Embryonic facial prominence (tissue), 1 donor: ENCODE measurements around the gene IMPA2.
"Not testable (repeated sequence)": the region's sequence is repeated elsewhere in the genome, so short reads cannot be mapped to it uniquely, and the experiment has no call there.

Experiments
- DNase-seq: peaks from one replicate; pipeline ENCODE4 v3.0.0-alpha.2; 2016; ENCODE audit errors: extremely low spot score

Gene IMPA2

DNA sequence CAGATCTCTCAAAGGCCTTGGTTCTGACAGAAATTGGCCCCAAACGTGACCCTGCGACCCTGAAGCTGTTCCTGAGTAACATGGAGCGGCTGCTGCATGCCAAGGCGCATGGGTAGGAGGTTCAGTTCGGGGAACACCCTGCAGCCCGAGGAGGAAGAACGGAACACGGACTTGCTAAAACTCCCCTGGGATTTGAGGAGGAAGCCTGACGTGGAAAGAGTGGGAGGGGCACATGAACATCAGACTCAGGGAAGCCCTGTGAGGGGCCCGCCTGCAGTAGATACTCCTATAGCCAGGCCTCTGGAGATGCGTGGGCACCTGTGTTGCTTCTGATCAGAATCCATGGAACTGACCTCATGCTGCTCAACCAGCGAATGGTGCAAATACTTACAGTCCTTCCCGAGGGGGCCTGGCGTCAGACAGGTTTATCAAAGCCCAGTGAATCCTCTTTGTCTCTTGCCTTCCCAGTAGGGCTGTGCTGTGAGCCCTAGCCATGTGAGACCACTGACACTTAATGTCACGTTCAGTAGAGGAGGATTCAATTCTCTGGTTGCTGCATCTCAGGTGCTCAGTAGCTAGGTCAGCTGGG is 46.8 kb downstream of the IMPA2 start:
- DNase-seq: no peak

DNA sequence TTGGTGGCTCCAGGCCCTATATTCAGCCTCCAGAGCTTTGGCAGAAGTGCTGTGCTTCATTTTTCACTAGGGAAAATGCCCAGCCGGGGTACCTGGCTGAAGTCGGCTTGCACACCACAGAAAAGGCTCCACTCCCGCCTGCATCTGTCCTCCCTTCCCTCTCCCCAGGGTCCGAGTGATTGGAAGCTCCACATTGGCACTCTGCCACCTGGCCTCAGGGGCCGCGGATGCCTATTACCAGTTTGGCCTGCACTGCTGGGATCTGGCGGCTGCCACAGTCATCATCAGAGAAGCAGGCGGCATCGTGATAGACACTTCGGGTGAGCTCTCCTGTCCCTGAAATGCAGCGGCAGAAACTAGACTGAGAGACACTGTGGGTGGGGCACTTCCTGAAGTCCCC is 47.4 kb downstream of the IMPA2 start:
- no peak for DNase-seq

DNA sequence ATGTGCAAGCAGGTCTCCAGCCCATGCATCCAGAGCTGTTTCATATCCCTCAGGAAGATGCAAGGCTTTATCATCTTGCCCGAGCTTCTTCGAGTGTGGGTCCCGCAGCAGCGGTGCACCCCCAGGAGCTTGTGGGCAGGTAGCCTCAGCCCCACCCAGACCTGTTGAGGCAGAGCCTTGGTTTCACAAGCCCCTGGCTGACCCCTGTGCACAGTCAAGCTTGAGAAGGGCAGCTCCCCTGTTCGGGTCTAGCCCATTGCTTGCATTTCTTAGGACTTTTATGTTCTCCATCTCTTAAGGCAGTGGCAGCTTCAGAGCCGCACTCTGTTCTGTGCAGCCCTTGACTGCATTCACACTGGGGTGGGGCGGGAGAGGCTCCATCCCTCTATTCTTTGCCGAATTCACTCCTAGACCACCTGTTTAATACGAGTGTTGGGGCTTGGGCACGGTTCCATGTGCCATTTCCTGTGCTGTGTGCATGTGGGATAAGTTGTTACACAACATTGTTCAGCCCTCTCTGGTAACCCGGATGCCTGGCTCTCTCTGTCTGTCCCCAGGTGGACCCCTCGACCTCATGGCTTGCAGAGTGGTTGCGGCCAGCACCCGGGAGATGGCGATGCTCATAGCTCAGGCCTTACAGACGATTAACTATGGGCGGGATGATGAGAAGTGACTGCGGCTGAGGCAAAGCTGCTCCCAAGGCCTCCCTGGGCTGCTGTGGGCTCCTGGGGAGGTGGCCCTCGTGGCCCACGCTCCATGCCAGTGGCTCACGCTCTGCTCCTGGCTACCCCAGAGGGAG is 48.7 kb downstream of the IMPA2 start:
- DNase-seq: no peak

DNA sequence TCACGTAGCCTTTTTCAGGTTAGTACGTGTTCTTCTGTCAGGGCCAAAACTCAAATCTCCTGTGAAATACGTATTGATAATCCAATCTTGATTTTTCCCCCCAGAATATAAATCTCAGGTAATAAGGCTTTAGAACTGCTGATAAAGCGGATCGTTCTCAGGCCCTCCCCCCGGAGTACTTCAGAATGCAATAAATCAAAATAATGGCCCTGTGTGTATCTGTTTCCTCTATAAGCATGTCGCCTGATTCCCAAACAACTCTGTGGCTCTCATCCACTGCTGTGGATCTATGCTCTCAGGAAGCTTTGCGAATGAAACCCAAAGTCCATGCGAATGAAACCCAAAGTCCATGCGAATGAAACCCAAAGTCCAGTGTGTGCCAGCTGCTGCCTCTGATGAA is 49.4 kb downstream of the IMPA2 start:
- no peak for DNase-seq

DNA sequence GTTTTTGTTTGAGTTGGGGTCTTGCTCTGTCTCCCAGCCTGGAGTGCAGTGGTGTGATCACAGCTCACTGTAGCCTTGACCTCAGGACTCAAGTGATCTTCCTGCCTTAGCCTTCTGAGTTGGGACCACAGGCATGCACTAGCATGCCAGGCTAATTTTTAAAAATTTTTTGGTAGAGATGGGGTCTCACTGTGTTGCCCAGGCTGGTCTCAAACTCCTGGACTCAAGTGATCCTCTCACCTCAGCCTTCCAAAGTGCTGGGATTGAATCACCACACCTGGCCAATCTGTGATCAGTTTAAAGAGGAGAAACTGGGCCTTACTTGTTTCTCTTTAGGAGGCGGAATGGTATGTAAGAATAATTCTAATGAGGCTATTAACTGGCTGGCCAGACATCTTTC is 49.9 kb downstream of the IMPA2 start:
- no peak for DNase-seq

DNA sequence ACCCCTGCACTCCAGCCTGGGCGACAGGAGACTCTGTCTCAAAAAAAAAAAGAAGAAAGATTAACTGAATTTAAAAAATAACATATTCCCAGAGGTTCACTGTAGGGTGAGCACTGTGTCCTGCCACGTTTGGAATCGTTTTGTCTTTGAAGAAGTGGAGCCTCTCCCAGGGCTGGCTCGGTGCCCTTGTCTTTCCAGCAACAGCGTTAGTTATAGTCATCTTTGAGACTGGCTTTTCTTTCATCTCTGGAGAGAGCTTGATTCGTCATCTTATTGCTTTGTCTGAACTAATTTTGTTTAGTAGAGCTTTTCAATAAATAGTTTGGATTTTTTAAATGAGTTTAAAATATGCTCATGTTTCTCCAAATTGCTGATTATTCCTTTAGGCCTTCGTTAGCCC is 50.5 kb downstream of the IMPA2 start:
- peak; percentile 42 for DNase-seq

DNA sequence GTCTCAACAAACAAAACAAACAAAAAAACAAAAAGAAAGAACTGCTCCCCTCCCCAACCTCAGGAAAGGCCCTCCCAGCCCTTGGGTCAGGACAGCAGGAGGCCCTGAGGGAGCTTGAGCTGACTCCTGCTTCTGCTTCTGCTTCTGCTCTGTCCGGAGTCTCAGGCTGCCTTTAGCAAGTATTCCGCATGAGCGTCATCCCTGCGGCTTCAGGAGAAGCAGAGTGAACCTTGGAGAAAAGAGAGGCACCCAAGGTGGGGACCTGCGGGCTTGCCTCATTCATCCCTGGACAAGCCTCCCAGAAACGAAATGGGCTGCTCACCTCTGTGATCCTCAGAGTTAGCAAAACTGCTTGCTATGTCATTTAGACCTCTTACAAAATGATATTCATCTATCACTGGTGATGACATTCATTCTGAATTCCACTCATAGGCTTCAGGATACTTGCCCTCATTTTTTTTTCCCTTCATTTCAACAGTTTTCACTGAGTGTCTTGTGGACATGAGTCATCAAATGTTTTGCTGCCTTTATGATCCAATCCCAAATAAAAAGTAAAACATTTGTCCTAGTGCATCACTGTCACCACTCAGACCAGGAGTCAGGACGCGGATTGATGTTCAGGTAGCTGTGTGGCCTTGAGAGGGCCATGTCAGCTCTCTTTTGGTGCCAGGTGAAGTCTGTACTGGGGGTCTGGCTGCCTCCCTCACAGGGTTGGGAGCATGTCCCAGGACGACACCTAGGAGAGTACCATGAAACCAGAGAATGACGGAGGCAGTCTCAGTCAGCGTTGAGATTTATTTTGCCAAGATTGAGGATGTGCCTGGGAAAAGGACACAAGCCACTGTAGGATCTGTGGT is 51.7 kb downstream of the IMPA2 start:
- DNase-seq: no peak

DNA sequence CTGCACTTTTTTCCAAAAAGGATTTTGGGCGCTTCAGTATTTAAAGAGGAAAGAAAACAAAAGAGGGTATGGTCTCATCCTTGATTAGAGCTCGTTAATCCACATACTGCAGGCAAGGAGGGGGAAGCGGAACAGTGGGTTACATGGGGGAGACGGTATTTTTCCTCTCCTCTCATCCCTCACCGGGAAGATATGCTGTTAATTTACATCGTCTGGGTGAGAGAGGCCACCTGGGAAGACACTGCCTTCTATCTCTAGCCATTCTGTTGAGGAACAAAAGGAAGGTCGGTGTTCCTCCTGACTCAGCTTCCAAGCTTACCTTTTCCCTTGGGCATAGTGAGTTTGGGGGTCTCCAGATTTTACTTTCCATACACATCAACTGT is 52.3 kb downstream of the IMPA2 start:
- DNase-seq: no peak

DNA sequence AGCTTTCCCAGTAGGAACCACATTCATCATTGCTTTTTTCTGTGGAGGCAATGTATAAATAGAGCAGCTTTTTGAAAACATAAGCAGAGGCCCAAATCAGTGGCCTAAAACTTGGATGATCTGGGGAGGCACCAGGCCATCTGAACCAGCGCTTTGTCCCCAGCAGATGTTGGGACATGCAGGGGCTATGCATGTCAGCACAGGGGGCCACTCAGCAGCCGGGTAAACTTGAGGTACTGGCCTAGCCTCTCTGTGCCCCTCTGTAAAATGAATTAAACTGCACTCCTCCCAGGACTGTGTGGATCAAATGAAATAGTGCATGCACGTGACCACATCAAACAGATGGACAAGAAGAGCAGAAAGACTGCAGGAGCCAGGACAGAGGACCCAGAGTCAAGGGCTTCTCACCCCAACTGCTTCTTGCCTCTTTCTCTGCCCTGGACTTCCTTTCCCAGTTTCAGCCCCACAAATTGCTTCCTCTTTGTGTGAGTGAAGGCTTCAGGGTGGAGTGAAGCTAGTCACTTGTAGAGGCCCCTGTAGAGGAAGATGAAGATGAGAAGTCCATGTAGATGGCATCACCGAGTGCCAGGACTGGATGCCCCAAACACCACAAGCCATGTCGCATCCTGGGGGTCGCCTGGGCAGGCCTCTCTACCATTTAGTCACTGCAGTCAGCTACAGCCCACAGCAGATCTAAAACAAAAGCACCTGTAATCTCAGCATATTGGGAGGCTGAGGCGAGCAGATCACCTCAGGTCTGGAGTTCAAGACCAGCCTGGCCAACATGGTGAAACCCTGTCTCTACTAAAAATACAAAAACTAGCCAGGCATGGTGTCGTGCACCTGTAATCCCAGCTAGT is 53.2 kb downstream of the IMPA2 start:
- no peak for DNase-seq

DNA sequence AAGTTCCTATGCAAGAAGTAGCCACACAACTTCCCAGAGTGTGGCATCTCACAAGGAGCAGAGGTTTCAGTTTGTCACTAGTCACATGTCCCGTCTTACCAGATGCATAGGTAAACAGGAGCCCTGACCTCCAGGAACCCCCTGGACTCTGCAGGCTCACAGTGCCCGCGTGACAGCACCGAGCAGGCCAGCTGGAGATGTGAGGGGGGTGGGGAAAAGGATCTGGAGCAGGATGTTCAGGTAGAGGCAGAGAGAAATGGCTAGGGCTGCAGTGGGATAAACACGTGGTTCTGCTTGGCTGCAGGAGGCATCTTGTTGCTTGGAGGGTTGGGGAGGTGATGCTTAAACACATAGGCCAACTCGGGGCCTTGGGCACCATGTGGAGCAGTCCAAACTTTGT is 54.2 kb downstream of the IMPA2 start:
- no peak for DNase-seq

DNA sequence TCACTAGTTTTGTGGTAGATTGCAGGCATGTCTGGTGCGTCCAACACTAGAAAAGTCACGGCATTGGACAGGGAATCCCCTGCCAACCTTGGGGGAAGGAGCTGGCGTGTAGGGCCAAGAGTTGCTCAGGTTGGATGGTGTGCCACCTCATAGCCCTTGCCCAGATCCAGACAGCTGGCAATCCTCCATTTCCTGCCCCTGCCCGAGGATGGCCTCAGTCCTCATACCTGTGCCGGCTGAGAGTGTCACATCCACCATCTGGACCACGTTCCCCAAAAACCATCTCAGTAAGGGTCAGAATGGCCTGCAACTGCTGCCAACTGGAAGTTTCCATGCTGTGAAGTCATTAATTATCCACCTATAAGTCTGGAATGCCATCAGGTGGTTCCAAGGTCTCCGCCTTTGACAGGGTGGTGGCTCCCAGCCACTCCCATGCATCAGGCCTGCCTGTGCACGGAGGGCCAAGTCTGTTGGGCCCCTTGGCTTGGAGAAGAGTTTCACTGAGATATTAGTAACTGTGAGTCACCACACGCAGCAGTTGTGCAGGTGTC is 55.0 kb downstream of the IMPA2 start:
- no peak for DNase-seq

DNA sequence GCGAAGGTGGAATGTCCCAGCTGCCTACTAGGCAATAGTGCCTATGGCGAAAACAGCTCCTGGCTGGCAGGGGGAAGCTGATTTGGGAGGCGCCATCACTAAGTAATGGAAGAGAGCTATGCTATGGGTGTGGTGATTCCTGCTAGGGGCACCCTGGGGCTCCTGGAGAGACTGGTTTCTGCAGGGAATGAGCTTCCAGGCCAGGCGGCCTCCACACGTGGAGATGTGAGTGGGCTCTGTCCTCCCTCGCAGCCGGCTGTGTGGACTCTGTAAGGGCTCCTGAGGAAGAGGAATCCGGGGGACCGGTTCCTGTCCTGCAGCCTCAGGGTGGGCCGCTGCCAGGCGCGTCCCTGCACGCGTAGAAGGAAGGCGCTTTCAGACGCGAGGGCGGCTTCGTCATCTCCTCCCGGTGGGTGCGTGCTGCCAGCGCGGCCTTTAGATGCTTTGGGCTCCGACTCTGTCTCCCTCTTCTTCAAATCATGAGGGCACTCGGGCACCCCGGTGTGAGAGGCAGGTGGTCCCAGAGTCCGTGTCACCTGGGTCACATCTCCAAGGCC is 56.9 kb downstream of the IMPA2 start:
- no peak for DNase-seq

DNA sequence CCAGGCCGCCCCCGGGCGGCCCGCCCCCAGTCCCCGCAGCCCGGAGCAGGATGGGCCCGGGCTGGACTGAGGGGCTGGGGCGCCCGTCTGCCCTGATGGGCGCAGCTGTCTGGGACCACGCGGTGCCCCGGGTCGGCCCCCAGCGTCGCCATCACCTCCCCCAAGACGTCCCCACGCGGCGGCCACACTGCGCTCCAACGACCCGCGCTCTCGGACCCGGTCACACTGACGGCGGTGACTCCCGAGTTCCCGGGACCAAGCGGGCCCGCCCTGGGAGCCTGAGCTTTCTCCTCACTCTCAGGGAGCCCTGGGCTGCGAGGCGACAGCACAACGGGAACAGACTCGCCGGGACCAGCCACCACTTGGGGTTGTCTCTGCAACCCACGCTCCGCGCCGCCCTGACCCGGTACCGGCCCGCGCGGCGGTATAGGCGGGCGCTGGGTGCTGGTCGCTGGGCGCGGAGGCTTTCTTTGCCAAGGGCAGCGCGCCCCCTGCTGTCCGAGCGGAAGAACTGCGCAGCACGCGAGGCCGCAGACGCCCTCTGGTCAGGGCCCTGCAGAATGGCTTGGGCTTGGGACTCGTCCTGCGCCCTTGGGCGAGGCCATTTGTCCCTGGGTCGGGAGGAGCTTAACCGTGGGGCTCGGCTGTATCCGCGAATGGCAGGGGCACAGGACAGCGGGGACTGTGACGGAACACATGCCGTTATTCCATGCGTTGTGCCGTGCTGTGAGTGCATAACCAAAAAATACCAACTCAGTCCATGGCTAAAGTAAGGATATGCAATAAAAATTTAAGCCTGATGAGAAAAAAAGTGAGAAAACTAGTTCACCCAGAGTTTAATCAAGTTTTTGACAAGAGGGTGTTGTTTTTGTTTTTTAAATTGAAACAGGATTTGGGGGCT is 57.6 kb downstream of the IMPA2 start:
- peak; percentile 22 for DNase-seq

DNA sequence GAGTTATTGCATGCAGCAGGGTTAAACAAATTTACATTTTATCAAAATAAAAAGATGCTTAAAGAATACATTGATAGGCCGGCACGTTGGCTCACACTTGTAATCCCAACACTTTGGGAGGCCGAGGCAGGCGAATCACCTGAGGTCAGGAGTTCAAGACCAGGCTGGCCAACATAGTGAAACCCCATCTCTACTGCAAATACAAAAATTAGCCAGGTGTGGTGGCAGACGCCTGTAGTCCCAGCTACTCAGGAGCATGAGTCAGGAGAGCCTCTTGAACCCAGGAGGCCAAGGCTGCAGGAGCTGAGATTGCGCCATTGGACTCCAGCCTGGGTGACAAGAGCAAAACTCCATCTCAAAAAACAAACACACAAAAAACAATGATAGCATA is 58.2 kb downstream of the IMPA2 start:
- DNase-seq: not testable (repeated sequence)

DNA sequence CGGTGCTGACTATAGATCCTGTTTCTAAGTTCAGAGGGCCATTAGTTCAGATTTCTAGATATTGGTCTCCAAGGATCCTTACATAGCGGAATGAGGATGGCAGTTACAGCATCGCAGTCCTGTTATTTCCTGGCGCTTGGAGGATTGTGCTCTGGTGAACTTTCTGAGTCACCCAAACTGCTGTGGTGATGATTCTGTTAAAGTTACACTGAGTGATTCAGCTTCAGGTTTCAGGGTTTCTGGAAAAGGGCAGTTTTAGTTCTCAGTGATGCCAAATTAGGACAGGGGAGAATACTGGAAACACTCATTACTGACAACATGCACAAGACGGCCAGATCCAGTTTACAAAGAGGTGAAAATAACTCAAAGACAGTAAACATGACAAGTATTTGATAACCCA is 60.3 kb downstream of the IMPA2 start:
- no peak for DNase-seq

DNA sequence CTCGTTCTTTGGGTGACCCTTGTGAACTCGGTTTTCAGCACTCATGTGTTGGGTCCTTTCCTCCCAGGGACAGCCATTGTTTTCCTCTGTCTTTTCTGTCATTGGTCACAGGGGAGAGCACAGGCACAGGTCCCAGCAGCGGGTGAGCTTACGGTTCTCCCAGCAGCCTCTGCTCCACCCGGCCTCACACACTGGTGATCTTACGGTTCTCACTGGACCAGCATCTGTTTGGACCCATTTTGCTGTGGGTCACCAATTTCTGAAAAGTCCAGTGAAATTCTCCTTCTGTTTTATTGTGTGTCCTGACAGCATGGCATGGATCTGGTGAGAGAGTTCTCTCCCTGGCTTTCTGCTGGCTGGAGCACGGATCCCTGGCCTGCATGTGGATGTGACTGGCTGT is 62.5 kb downstream of the IMPA2 start:
- no peak for DNase-seq

DNA sequence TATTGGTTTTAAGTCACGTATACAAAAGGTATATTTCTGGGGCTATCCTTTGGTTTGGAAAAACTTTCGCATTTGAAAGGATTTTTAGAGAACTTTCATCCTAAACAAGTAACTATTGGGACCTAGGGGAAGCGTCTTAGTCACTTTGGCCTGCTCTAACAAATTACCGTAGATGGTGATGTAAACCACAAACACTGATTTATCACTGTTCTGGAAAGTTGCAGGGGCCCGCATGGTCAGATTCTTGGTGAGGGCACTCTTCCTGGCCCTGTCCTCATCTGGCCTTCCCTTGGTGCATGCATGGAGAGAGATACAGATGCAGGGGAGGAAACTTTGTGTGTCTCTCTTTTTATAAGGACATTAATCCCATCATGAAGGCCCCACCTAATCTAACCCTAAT is 63.3 kb downstream of the IMPA2 start:
- no peak for DNase-seq

DNA sequence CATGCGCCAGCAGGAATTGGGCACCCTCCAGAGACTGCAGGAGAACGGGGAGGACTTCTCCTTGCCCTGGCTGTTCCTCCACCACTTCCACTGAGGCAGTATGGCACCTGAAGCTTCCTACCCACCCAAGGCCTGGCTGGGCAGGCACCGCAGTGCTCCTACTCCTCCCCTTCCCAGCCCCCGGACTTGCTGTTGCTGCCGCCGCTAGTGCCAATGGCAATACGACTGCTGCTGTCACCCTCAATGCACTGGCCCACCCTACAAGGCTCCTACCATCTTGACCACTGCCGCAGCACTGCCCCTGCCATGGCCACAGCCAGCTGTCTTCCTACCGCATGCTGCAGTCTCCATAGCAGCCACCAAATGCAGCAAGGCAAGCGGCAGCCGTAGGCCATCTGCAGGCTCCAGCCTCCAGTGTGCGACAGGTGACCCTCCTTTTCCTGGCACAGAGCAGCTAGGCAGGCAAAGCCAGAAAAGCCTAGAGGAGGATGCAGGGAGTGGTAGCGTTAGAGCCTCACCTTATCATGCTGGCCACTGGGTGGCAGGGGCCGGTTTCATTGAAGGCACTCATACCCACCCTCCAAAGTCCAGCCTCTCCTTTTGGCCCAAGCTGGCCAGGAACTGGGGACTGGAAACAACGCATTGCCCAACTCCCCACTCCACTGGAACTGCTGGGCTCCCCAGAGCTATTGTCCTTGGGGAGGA is 64.9 kb downstream of the IMPA2 start:
- no peak for DNase-seq

DNA sequence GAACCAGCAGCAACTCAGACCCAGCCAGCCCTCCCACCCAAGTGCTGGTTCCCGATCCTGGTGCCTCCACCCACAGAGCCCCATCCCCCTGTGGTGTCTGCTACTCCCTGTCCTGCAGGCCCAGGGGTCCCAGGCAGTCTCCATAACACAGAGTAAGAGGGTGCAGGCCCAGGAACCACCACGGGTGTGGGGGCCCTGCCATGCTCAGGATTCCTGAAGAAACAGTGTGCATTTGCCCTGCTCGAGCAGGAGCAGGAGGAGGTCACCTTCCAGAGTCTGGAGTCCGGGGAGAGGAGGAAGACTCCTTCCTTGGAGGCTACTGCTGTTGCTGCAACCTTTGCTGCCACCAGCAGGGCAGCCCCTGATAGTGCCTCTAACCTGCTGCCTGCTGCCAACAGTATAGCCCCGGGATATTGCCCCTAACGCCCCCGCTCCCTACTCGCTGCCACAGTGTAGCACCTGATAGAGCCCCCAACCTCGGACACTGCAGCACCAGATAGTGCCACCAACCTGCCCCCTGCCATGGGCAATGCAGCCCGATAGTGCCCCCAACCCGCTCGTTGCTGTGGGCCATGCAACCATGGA is 65.5 kb downstream of the IMPA2 start:
- no peak for DNase-seq
